ENCODE data around the gene REPIN1.

DNA sequence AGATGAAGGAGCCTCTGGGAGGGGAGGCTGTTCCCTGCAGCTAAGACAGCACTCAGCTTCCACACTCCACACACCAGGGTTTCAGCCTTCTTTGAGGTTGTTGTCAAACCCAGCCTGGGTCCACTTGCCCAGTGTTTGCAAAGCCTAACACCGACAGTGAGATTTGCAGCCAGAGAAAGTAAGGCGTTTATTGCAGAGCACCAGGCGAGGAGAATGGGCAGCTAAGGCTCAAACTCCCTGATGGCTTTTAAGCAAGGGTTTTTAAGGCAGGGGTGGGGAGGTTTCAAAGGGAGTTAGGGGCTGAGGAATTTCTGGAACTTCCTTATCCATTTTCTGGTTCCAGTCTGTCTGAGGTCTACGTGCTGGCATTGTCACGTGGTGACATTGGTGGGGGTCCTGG lies 5.8 kb downstream of the REPIN1 start:
- TF ChIP-seq, protein P1, sequence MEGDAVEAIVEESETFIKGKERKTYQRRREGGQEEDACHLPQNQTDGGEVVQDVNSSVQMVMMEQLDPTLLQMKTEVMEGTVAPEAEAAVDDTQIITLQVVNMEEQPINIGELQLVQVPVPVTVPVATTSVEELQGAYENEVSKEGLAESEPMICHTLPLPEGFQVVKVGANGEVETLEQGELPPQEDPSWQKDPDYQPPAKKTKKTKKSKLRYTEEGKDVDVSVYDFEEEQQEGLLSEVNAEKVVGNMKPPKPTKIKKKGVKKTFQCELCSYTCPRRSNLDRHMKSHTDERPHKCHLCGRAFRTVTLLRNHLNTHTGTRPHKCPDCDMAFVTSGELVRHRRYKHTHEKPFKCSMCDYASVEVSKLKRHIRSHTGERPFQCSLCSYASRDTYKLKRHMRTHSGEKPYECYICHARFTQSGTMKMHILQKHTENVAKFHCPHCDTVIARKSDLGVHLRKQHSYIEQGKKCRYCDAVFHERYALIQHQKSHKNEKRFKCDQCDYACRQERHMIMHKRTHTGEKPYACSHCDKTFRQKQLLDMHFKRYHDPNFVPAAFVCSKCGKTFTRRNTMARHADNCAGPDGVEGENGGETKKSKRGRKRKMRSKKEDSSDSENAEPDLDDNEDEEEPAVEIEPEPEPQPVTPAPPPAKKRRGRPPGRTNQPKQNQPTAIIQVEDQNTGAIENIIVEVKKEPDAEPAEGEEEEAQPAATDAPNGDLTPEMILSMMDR (IDR thresholded peaks at IDR 0.05 in 2 of 3, conservative IDR thresholded peaks at IDR 0.05 in 1 of 3; ENCODE audit: borderline replicate concordance in 1 of 3, insufficient read depth in 1 of 3, low read depth in 2 of 3, low read length in 2 of 3): no peak
- no peak for TF ChIP-seq POLR2A (IDR thresholded peaks at IDR 0.05; ENCODE audit: borderline replicate concordance, extremely low read depth, insufficient read depth, insufficient read length)
- TF ChIP-seq POLR2AphosphoS5 (IDR thresholded peaks at IDR 0.05; ENCODE audit: low read depth, low read length): no peak
- TF ChIP-seq ZFX (IDR thresholded peaks at IDR 0.05): no peak
- TF ChIP-seq ELF1 (IDR thresholded peaks at IDR 0.05; ENCODE audit: borderline replicate concordance, low read depth): no peak
- TF ChIP-seq RAD21 (IDR thresholded peaks at IDR 0.05; ENCODE audit: low read depth): no peak
- TF ChIP-seq EGR1 (IDR thresholded peaks at IDR 0.05; ENCODE audit: low read depth): no peak
- no peak for TF ChIP-seq EZH2 (IDR thresholded peaks at IDR 0.05)
- TF ChIP-seq EZH2phosphoT487 (IDR thresholded peaks at IDR 0.05; ENCODE audit: borderline replicate concordance): no peak
- no peak for TF ChIP-seq CBX3 (IDR thresholded peaks at IDR 0.05; ENCODE audit: low read depth)
- TF ChIP-seq FOSL1 (IDR thresholded peaks at IDR 0.05; ENCODE audit: low read depth): no peak
